HUES64 (cell line): ENCODE data around the gene IL31. TPM values are rescaled to one million over a fixed set of nuclear protein-coding genes. Genes with fewer than 3 reads are reported as not detected.

Source experiments
- H3K27ac ChIP-seq: 2 replicates; pipeline ENCODE4 v1.7.0; 2013; ENCODE audit warnings: low read depth, low read length, inconsistent platforms
- H3K27me3 ChIP-seq: 2 replicates; pipeline ENCODE4 v1.6.1; 2013; ENCODE audit warnings: mild to moderate bottlenecking, low read length; ENCODE audit not compliant: insufficient read depth
- H3K36me3 ChIP-seq: 2 replicates; pipeline ENCODE4 v1.6.1; 2013; ENCODE audit warnings: mild to moderate bottlenecking, low read length; ENCODE audit not compliant: insufficient read depth
- H3K4me1 ChIP-seq: 2 replicates; pipeline ENCODE4 v1.6.1; 2013; ENCODE audit warnings: mild to moderate bottlenecking, low read length, moderate library complexity; ENCODE audit not compliant: insufficient read depth
- H3K4me3 ChIP-seq: 2 replicates; pipeline ENCODE4 v1.5.1; 2013; ENCODE audit warnings: mild to moderate bottlenecking, low read length, moderate library complexity
- H3K9ac ChIP-seq: 2 replicates; pipeline ENCODE4 v1.6.1; 2013; ENCODE audit warnings: mild to moderate bottlenecking, low read depth, low read length
- H3K9me3 ChIP-seq: 2 replicates; pipeline ENCODE4 v1.6.1; 2013; ENCODE audit warnings: low read depth, low read length; ENCODE audit not compliant: insufficient read depth
- WGBS: fragments of 150-250, 120-280 bp; methylation state at CpG from one replicate; pipeline ENCODE4 v1.1.7; 2013; ENCODE audit warnings: missing lambda C conversion rate; 5-methylcytosine and 5-hydroxymethylcytosine counted together
- polyA plus RNA-seq, 2 experiments: library from polyadenylated mRNA; stranded (reverse); fragments of 50-300 nt; gene quantifications; one replicate each; pipeline ENCODE4 v1.2.3, GENCODE V29; 2013

Gene IL31
- polyA plus RNA-seq (2013, experiment 1 of 2) = not detected
- not detected for polyA plus RNA-seq (2013, experiment 2 of 2)

DNA sequence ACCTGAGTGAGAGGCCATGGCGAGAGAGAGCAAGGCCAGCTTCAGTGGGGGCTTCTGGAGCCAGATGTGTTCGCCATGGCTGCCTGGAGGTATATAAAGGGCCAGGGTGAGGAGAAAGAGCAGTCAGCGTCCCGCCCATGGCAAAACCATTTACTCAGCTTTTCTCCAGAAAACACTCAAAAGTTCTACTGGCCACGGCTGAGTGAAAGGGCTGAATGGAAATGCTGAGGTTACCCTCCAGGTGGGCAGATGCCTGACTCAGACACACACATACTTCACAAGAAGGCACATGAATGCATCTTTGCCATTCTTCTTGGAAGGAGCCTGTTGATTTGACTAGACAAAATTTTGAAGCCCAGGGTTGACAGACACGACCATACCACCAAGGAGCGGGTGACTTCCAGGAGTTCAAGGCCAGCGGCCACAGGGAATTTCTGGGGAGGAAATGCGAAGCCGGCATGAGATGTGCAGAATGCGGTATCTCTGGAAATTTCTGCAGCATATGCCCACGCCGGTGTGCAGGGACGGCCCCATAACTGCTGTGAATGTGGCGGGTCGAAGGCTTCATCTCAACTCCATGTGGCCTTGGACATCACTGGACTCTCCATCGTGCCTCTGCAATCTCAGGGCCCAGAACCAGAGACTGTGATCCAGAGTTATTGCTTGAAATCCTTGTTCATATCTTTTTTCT, at the start of gene IL31:
IL31 (minus strand) TSS at position 67 of the 691 bp plus-strand sequence; CDS start at position 18, 49 bp downstream.
- no peak within 1 kb of the TSS for H3K4me3 ChIP-seq
- no peaks in the 10 kb centered on the region for H3K9me3 ChIP-seq
- no peaks in the 10 kb centered on the region for H3K36me3 ChIP-seq
- H3K4me1 ChIP-seq = no peaks in the 10 kb centered on the region
- no peak within 1 kb of the TSS for H3K27ac ChIP-seq
- WGBS = 93% methylated on average over 17 of the region's 17 CpGs
- H3K27me3 ChIP-seq = no peaks in the 10 kb centered on the region
- no peak within 1 kb of the TSS for H3K9ac ChIP-seq

GRCh38 chr12:122216445-122216844, 42.4 kb upstream of the IL31 start:
- WGBS = no CpG with 5 or more reads among the region's 1 CpG
- no peaks in the 10 kb centered on the region for H3K4me1 ChIP-seq

DNA sequence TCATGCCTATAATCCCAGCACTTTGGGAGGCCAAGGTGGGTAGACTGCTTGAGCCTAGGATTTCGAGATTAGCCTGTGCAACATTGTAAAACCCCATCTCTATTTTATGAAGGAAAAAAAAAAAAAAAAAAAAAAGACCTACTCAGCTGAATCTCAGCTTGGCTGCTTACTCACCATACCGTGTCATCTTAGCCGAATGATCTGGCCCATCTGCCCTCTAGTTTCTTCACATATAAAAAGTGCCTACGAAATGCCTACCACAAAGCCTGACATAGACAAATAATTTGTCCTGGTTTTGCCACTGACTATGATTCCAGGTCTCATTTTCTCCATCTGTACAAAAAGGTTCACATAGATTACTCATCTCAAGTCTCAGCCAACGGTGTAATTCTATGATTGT, 41.8 kb upstream of the IL31 start:
- Histone ChIP-seq H3K27me3 (no peaks in the 10 kb centered on the region), H3K36me3 (peaks cover 88% of the 10 kb centered on the region), H3K4me1 (no peaks in the 10 kb centered on the region), H3K9ac (no peak overlapping the region), H3K27ac (no peak overlapping the region), H3K9me3 (no peaks in the 10 kb centered on the region), H3K4me3 (no peak overlapping the region)
- 98% methylated on average over 4 of the region's 5 CpGs for WGBS

More at GRCh38 chr12:122216445-122216844, 42.4 kb upstream of the IL31 start:
- no peak overlapping the region for H3K27ac ChIP-seq
- no peaks in the 10 kb centered on the region for H3K27me3 ChIP-seq
- H3K4me3 ChIP-seq = no peak overlapping the region
- H3K9ac ChIP-seq = no peak overlapping the region
- peaks cover 88% of the 10 kb centered on the region for H3K36me3 ChIP-seq
- H3K9me3 ChIP-seq = no peaks in the 10 kb centered on the region

GRCh38 chr12:122208073-122208820, 34.2 kb upstream of the IL31 start:
- Histone ChIP-seq H3K4me3 (no peak overlapping the region), H3K9me3 (no peaks in the 10 kb centered on the region), H3K27ac (no peak overlapping the region), H3K9ac (no peak overlapping the region), H3K27me3 (peaks cover 30% of the 10 kb centered on the region), H3K36me3 (peaks cover 63% of the 10 kb centered on the region), H3K4me1 (no peaks in the 10 kb centered on the region)
- 94% methylated on average over 18 of the region's 18 CpGs for WGBS

- no peak overlapping the region for H3K9ac ChIP-seq
- WGBS = 88% methylated on average over 8 of the region's 8 CpGs
- H3K9me3 ChIP-seq = no peaks in the 10 kb centered on the region
- peaks cover 54% of the 10 kb centered on the region for H3K36me3 ChIP-seq
- H3K27ac ChIP-seq = no peak overlapping the region
- H3K4me1 ChIP-seq = no peaks in the 10 kb centered on the region
- no peak overlapping the region for H3K4me3 ChIP-seq
- H3K27me3 ChIP-seq = peaks cover 39% of the 10 kb centered on the region
Observed at GRCh38 chr12:122207391-122207790, 33.4 kb upstream of the IL31 start.

GRCh38 chr12:122206976-122207375, 33.0 kb upstream of the IL31 start:
- H3K9ac ChIP-seq = no peak overlapping the region
- H3K4me1 ChIP-seq = no peaks in the 10 kb centered on the region
- H3K4me3 ChIP-seq = no peak overlapping the region
- H3K27me3 ChIP-seq = peaks cover 43% of the 10 kb centered on the region
- 96% methylated on average over 6 of the region's 8 CpGs for WGBS
- peaks cover 50% of the 10 kb centered on the region for H3K36me3 ChIP-seq
- H3K9me3 ChIP-seq = no peaks in the 10 kb centered on the region
- H3K27ac ChIP-seq = no peak overlapping the region

GRCh38 chr12:122206111-122206881, 32.3 kb upstream of the IL31 start:
- no peak overlapping the region for H3K27ac ChIP-seq
- no peak overlapping the region for H3K9ac ChIP-seq
- peaks cover 47% of the 10 kb centered on the region for H3K27me3 ChIP-seq
- H3K9me3 ChIP-seq = no peaks in the 10 kb centered on the region
- no peaks in the 10 kb centered on the region for H3K4me1 ChIP-seq
- 82% methylated on average over 27 of the region's 27 CpGs for WGBS
- no peak overlapping the region for H3K4me3 ChIP-seq
- H3K36me3 ChIP-seq = peaks cover 43% of the 10 kb centered on the region

DNA sequence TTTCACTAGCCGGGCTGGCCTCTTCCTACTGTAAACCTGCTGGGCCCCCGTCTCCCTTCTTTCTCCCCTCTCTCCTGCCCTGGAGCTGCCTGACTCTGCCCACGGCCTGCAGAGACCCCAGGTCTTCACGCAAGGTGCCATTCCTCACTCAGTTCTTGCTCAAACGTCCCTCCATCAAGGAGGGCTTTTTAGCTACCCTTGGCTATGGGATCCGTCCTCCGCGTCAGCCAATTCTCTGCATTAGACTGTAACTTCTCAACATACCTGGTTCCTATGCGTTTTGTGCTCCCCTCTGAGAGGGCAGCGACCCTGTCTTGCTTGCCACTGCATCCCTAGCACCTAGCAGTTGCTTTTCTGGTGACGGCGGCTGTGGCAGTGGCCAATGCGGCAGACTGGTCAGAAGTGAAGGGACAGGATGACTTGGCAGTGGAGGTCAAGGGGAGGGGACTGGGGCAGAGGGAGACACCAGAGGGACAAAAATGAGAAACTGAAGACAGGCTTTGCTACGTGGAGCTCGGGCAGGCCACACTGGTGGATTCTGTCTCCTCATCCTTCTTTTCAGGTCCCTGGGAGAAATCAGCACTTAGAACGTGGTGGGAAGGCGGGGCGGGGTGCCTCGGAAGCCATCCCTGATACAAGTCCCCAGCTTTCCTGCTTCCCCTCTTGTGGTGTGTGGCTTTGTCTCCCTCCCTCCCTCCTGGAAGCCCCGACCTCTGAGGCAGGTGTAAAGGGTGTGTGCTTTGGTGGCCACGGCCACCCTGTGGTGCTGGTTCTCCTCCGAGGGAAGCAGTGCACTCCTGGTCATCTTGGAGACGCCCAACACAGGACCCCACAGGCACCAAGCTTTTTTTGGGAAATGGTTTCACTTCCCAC, 31.3 kb upstream of the IL31 start:
- H3K4me3 ChIP-seq = no peak overlapping the region; the same call in 1 of the 2 replicates
- H3K4me1 ChIP-seq = no peaks in the 10 kb centered on the region
- peaks cover 35% of the 10 kb centered on the region for H3K36me3 ChIP-seq
- H3K9me3 ChIP-seq = no peaks in the 10 kb centered on the region
- WGBS = 59% methylated on average over 23 of the region's 23 CpGs
- H3K27ac ChIP-seq = no peak overlapping the region
- H3K9ac ChIP-seq = no peak overlapping the region
- peaks cover 50% of the 10 kb centered on the region for H3K27me3 ChIP-seq

DNA sequence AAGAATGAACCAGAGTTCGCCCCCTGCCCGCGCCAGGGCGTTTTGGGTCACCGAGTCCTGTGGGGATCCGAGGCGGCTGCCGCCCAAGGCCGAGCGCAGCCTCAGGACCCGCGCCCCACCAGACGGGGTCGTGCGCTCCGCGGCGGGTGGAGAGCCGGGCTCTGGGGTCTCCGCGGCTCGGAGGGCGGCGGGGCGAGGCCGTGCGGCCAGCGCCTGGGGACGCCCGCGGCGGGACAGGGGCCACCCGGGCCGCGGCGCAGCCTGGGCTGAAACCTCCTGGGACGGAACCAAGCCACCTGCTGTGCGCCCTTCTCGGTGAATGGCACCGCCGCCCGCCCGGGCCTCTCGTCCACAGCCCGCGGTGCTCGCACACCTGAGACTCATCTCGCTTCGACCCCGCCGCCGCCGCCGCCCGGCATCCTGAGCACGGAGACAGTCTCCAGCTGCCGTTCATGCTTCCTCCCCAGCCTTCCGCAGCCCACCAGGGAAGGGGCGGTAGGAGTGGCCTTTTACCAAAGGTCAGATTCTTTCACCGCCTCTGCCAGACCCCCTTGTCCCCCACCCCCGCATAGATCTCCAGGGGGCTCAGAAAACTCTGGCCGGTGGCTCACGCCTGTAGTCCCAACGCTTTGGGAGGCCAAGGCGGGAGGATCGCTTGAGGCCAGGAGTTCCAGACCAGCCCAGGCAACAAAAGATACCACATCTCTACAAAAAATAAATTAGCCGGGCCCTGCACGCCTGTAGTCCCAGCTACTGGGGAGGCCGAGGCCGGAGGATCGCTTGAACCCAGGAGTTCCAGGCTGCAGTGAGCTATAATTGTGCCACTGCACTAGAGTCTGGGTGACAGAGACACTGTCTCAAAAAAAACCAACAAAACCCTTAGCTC, 30.4 kb upstream of the IL31 start:
- Histone ChIP-seq H3K4me3 (peak overlapping the region; percentile 57), H3K27ac (no peak overlapping the region), H3K36me3 (peaks cover 27% of the 10 kb centered on the region), H3K9me3 (no peaks in the 10 kb centered on the region), H3K9ac (peak overlapping the region; percentile 38; the same call in 1 of the 2 replicates), H3K4me1 (no peaks in the 10 kb centered on the region), H3K27me3 (peaks cover 50% of the 10 kb centered on the region)
- 10% methylated on average over 71 of the region's 71 CpGs for WGBS
